ENCODE data around the gene KSR1.
A peak's percentile ranks its signal among the peaks of the same experiment; 100 is the strongest.

The KSR1 gene

DNA sequence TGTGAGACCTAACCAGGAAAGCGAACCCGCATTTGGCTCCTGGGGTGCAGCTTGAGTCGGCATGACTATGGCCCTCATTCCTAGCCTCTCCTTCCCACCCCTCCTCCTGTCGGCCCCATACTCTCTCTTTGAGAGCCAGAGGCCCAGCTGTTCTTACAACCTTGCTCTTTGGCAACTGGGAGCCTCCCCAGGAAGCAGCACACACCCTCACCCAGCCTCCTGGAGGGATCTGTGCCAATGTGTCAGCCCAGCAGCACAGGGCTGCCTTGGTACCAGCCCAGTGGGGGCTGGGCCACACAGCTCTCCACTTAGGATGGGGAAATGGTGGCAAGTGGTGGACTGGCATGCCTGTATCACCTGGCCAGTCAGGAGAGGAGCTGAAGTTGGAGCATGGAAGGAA, 104.4 kb downstream of the KSR1 start:
- POLR2A ChIA-PET = no interaction called here
- DNase-seq = no peak
- H3K27me3 ChIP-seq (replicated peaks in 2 of 5; ENCODE audit: control insufficient read depth in 4 of 5, insufficient read depth in 5 of 5, low read length in 4 of 5) = no peaks in the 10 kb centered on the region
- CTCF ChIA-PET = interaction anchor here (0.9 to 11.9 kb wide), 5 partner anchors 8 to 105 kb away, joined by 3 to 126 read pairs (median 4); partner anchors contain the start of gene KSR1
- H3K4me1 ChIP-seq (ENCODE audit: control extremely low read depth in 1 of 4, control insufficient read depth in 4 of 4, insufficient read depth in 4 of 4, low read length in 3 of 4) = peaks cover 0 to 42% (median 27%) of the 10 kb centered on the region in 4 experiments
- H3K27ac ChIP-seq (ENCODE audit: insufficient read depth in 1 of 2, low read depth in 1 of 2, low read length in 2 of 2, poor library complexity in 1 of 2, severe bottlenecking in 2 of 2) = no peak overlapping the region
- H3K9me3 ChIP-seq (ENCODE audit: control extremely low read depth in 1 of 5, control insufficient read depth in 4 of 5, insufficient read depth in 2 of 5, low read depth in 1 of 5, low read length in 4 of 5) = peaks cover 0 to 3% (median 0%) of the 10 kb centered on the region in 5 experiments
- WGBS (ENCODE audit: insufficient coverage) = no CpG with 5 or more reads among the region's 4 CpGs
- H3K4me3 ChIP-seq (ENCODE audit: control insufficient read depth in 1 of 7, extremely low read depth in 1 of 7, insufficient read depth in 4 of 7, low read depth in 2 of 7, low read length in 6 of 7) = no peak overlapping the region
- peaks cover 0 to 7% (median 1%) of the 10 kb centered on the region in 4 experiments for H3K36me3 ChIP-seq (ENCODE audit: control insufficient read depth in 4 of 4, insufficient read depth in 4 of 4, low read length in 3 of 4)

DNA sequence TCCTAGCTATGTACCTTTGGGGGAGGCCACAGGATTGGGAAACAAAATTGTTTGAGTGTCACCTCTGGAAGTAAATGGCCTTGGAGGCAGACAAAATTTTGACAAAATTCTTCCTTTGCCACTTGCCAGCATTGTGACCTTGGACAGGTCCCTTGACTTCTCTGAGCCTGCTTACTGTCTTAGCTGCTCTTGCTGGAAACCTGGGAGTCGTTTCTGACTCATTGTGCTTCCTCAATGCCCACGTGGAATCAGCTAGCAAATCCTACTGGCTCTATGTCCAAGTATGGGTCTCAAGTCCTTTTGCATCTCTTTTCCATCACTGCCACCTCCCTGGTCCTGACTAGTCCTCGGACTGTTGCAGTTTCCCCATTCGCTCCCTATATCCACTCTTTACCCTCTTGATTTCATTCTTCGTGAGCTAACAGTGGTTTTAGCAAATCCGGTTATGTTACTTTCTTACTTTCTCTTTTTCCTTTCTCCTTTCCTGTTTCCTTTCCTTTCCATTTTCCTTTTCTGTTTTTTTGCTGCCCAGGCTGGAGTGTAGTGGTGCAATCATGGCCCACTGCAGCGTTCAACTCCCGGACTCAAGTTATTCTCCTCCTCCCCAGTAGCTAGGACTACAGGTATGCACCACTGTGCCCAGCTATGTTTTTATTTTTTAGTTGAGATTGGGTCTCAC, 106.7 kb downstream of the KSR1 start:
- ChIA-PET POLR2A (interaction anchor here (1.1 kb wide), 1 partner anchor 32 kb away, joined by 4 read pairs; no protein-coding TSS in a partner anchor), CTCF (interaction anchor here (0.8 to 11.9 kb wide), 6 partner anchors 12 to 111 kb away, joined by 3 to 126 read pairs (median 3); no protein-coding TSS in a partner anchor)
- DNase-seq = no peak
- H3K9me3 ChIP-seq (ENCODE audit: control extremely low read depth in 1 of 5, control insufficient read depth in 4 of 5, insufficient read depth in 2 of 5, low read depth in 1 of 5, low read length in 4 of 5) = peaks cover 0 to 3% (median 0%) of the 10 kb centered on the region in 5 experiments
- peaks cover 0 to 55% (median 36%) of the 10 kb centered on the region in 4 experiments for H3K4me1 ChIP-seq (ENCODE audit: control extremely low read depth in 1 of 4, control insufficient read depth in 4 of 4, insufficient read depth in 4 of 4, low read length in 3 of 4)
- H3K27me3 ChIP-seq (replicated peaks in 2 of 5; ENCODE audit: control insufficient read depth in 4 of 5, insufficient read depth in 5 of 5, low read length in 4 of 5) = no peaks in the 10 kb centered on the region
- H3K4me3 ChIP-seq (ENCODE audit: control insufficient read depth in 1 of 7, extremely low read depth in 1 of 7, insufficient read depth in 4 of 7, low read depth in 2 of 7, low read length in 6 of 7) = no peak overlapping the region
- peaks cover 0 to 3% (median 0%) of the 10 kb centered on the region in 4 experiments for H3K36me3 ChIP-seq (ENCODE audit: control insufficient read depth in 4 of 4, insufficient read depth in 4 of 4, low read length in 3 of 4)
- no peak overlapping the region for H3K27ac ChIP-seq (ENCODE audit: insufficient read depth in 1 of 2, low read depth in 1 of 2, low read length in 2 of 2, poor library complexity in 1 of 2, severe bottlenecking in 2 of 2)
- 97% methylated on average over 6 of the region's 8 CpGs for WGBS (ENCODE audit: insufficient coverage)

DNA sequence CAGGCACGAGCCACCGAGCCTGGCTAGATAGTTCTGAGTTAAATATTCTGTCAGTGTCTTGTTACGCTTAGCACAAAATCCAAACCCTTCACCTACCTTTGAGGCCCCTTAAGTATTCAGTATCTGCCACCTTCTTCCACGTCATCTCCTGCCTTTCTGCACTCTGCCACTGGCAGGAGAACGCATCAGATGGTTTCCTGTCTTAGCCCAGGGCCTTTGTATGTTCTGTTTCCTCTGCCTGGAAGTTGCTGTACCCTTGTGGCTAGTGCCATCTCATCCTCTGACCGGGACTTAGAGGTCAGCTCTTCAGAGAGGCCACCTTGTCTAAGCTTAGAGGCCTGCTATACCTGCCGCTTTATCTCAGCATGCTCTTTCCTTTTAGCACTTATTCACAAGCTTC, 107.3 kb downstream of the KSR1 start:
- Histone ChIP-seq H3K9me3 (ENCODE audit: control extremely low read depth in 1 of 5, control insufficient read depth in 4 of 5, insufficient read depth in 2 of 5, low read depth in 1 of 5, low read length in 4 of 5) (peaks cover 0 to 3% (median 0%) of the 10 kb centered on the region in 5 experiments), H3K4me3 (ENCODE audit: control insufficient read depth in 1 of 7, extremely low read depth in 1 of 7, insufficient read depth in 4 of 7, low read depth in 2 of 7, low read length in 6 of 7) (no peak overlapping the region), H3K27ac (ENCODE audit: insufficient read depth in 1 of 2, low read depth in 1 of 2, low read length in 2 of 2, poor library complexity in 1 of 2, severe bottlenecking in 2 of 2) (no peak overlapping the region), H3K27me3 (replicated peaks in 2 of 5; ENCODE audit: control insufficient read depth in 4 of 5, insufficient read depth in 5 of 5, low read length in 4 of 5) (no peaks in the 10 kb centered on the region), H3K4me1 (ENCODE audit: control extremely low read depth in 1 of 4, control insufficient read depth in 4 of 4, insufficient read depth in 4 of 4, low read length in 3 of 4) (peaks cover 0 to 58% (median 36%) of the 10 kb centered on the region in 4 experiments), H3K36me3 (ENCODE audit: control insufficient read depth in 4 of 4, insufficient read depth in 4 of 4, low read length in 3 of 4) (peaks cover 0 to 3% (median 0%) of the 10 kb centered on the region in 4 experiments)
- 30% methylated on average over 4 of the region's 7 CpGs for WGBS (ENCODE audit: insufficient coverage)
- CTCF ChIA-PET = interaction anchor here (0.8 to 11.9 kb wide), 8 partner anchors 11 to 111 kb away, joined by 3 to 126 read pairs (median 3); no protein-coding TSS in a partner anchor
- peak in 2 of 3 donors; percentile 44 to 56 for DNase-seq
- POLR2A ChIA-PET = interaction anchor here (1.1 kb wide), 1 partner anchor 32 kb away, joined by 4 read pairs; no protein-coding TSS in a partner anchor

DNA sequence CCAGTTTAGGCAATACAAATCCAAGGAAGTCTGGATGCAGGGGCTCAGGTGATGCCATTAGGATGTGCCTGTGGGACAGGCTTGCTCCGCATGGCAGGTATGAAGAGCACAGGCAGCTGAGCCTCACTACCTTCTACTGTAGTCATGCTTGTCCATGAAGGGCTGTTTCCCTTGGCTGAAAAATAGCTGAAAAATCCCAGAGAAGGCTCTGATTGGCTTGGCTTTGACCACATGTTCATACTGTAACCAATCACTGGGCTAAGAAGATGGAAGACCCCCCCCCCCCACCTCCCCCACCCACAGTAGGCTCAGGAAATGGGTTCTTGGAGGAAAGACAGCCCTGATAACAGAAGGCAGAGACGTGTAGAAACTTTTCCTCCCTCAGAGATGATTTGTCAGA, 108.2 kb downstream of the KSR1 start:
- no peaks in the 10 kb centered on the region for H3K27me3 ChIP-seq (replicated peaks in 2 of 5; ENCODE audit: control insufficient read depth in 4 of 5, insufficient read depth in 5 of 5, low read length in 4 of 5)
- H3K4me1 ChIP-seq (ENCODE audit: control extremely low read depth in 1 of 4, control insufficient read depth in 4 of 4, insufficient read depth in 4 of 4, low read length in 3 of 4) = peaks cover 0 to 60% (median 32%) of the 10 kb centered on the region in 4 experiments
- ChIA-PET POLR2A (interaction anchor here (0.6 kb wide), 1 partner anchor 40 kb away, joined by 3 read pairs; no protein-coding TSS in a partner anchor), CTCF (interaction anchor here (0.8 to 11.9 kb wide), 5 partner anchors 20 to 37 kb away, joined by 3 to 126 read pairs (median 4); no protein-coding TSS in a partner anchor)
- peak in 2 of 3 donors; percentile 57 to 58 for DNase-seq
- 50% methylated on average over 2 of the region's 2 CpGs for WGBS (ENCODE audit: insufficient coverage)
- H3K27ac ChIP-seq (ENCODE audit: insufficient read depth in 1 of 2, low read depth in 1 of 2, low read length in 2 of 2, poor library complexity in 1 of 2, severe bottlenecking in 2 of 2) = no peak overlapping the region
- H3K4me3 ChIP-seq (ENCODE audit: control insufficient read depth in 1 of 7, extremely low read depth in 1 of 7, insufficient read depth in 4 of 7, low read depth in 2 of 7, low read length in 6 of 7) = no peak overlapping the region
- no peaks in the 10 kb centered on the region for H3K36me3 ChIP-seq (ENCODE audit: control insufficient read depth in 4 of 4, insufficient read depth in 4 of 4, low read length in 3 of 4)
- H3K9me3 ChIP-seq (ENCODE audit: control extremely low read depth in 1 of 5, control insufficient read depth in 4 of 5, insufficient read depth in 2 of 5, low read depth in 1 of 5, low read length in 4 of 5) = peaks cover 0 to 3% (median 0%) of the 10 kb centered on the region in 5 experiments

DNA sequence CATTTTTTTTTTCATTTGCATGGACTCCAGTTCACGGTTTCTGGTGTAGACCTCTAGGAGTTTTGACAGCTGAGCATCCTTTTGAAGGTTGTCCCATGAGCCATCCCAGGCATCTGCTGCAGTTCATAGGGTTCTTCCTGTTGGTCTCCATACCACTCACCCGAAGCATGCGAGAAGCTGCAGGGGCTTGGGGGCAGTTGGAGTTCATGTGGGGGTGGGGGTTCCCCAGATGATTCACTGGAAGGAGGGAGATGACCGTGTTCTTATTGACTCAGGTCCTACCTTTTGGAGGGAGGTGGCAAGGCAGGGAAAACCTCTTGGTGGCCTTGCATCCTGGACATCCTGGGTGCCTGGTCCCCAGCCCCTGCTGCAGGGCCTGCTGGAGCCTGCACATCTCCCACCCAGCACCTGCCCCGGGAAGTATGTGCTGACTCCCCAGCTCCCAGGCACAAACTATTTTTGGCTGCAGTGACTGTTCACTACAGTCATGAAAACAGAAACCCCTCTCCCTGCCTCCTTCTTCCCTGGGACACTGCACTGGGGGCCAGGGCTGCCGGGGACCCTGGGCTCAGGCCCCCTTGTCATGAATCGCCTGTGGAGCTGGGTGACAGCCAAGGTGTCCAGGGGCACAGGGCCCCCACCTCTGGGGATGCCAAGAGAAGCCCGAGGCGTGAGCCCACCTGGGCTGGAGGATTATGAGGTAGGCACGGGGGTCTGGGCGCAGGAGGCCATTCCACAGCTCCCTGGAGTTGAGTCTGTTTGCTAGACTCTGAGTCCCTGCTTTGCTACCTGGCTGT, 109.8 kb downstream of the KSR1 start:
- Histone ChIP-seq H3K9me3 (ENCODE audit: control extremely low read depth in 1 of 5, control insufficient read depth in 4 of 5, insufficient read depth in 2 of 5, low read depth in 1 of 5, low read length in 4 of 5) (peaks cover 0 to 3% (median 0%) of the 10 kb centered on the region in 5 experiments), H3K4me1 (ENCODE audit: control extremely low read depth in 1 of 4, control insufficient read depth in 4 of 4, insufficient read depth in 4 of 4, low read length in 3 of 4) (peaks cover 0 to 59% (median 22%) of the 10 kb centered on the region in 4 experiments), H3K27ac (ENCODE audit: insufficient read depth in 1 of 2, low read depth in 1 of 2, low read length in 2 of 2, poor library complexity in 1 of 2, severe bottlenecking in 2 of 2) (no peak overlapping the region), H3K4me3 (ENCODE audit: control insufficient read depth in 1 of 7, extremely low read depth in 1 of 7, insufficient read depth in 4 of 7, low read depth in 2 of 7, low read length in 6 of 7) (no peak overlapping the region), H3K27me3 (replicated peaks in 2 of 5; ENCODE audit: control insufficient read depth in 4 of 5, insufficient read depth in 5 of 5, low read length in 4 of 5) (no peaks in the 10 kb centered on the region), H3K36me3 (ENCODE audit: control insufficient read depth in 4 of 4, insufficient read depth in 4 of 4, low read length in 3 of 4) (no peaks in the 10 kb centered on the region)
- peak in 2 of 3 donors; percentile 34 to 44 for DNase-seq
- 88% methylated on average over 8 of the region's 11 CpGs for WGBS (ENCODE audit: insufficient coverage)
- ChIA-PET POLR2A (no interaction called here), CTCF (interaction anchor here (0.6 to 11.9 kb wide), 7 partner anchors 7 to 211 kb away, joined by 3 to 126 read pairs (median 3); no protein-coding TSS in a partner anchor)

DNA sequence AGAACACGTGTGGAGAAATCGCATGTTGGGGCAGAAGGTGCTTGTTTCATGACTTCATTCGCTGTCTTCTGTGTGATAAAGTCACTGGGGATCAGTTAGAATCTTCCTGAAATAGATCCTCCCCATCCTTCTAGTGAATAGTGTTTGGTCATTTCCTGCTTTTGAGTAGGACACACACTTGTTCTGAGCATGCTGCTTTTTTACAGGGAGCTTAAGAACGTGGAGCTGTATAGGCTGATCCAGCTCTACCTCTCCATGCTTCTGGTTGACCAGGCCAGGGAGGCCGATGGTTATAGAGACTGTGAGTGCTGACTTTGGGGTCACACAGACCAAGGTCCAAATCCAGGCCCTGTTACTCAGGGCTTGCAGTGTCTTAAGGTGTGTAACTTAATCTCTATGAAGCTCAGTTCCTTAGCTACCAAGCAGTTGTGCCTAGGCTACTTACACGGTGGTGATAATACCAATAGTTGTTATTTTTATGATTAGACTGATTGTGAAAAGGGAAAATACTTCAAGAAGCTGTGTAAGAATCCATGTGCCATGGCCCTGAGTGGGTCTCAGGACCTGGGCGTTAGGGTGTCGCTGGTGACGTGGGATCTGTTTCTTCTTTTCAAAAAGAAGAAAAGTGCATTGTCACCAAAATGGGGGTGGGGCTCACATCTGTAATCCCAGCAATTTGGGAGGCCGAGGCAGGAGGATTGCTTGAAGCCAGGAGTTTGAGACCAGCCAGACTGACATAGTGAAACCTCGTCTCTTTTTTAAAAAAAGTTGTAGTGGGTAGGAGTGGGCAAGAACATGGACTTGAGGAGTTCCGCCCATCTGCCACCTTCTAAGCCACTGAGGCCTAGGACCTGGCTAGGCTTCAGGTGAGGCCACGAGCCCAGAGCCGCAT, 110.7 kb downstream of the KSR1 start:
- ChIA-PET CTCF (interaction anchor here (0.6 to 11.9 kb wide), 6 partner anchors 9 to 178 kb away, joined by 3 to 126 read pairs (median 4); no protein-coding TSS in a partner anchor), POLR2A (no interaction called here)
- WGBS (ENCODE audit: insufficient coverage) = 90% methylated on average over 14 of the region's 14 CpGs

More for the DNA sequence above, 110.7 kb downstream of the KSR1 start:
- Histone ChIP-seq H3K4me1 (ENCODE audit: control extremely low read depth in 1 of 4, control insufficient read depth in 4 of 4, insufficient read depth in 4 of 4, low read length in 3 of 4) (peaks cover 0 to 59% (median 22%) of the 10 kb centered on the region in 4 experiments), H3K36me3 (ENCODE audit: control insufficient read depth in 4 of 4, insufficient read depth in 4 of 4, low read length in 3 of 4) (no peaks in the 10 kb centered on the region), H3K27ac (ENCODE audit: insufficient read depth in 1 of 2, low read depth in 1 of 2, low read length in 2 of 2, poor library complexity in 1 of 2, severe bottlenecking in 2 of 2) (peak overlapping the region in 1 of 2 experiments; percentile 37), H3K27me3 (replicated peaks in 2 of 5; ENCODE audit: control insufficient read depth in 4 of 5, insufficient read depth in 5 of 5, low read length in 4 of 5) (no peaks in the 10 kb centered on the region), H3K4me3 (ENCODE audit: control insufficient read depth in 1 of 7, extremely low read depth in 1 of 7, insufficient read depth in 4 of 7, low read depth in 2 of 7, low read length in 6 of 7) (no peak overlapping the region), H3K9me3 (ENCODE audit: control extremely low read depth in 1 of 5, control insufficient read depth in 4 of 5, insufficient read depth in 2 of 5, low read depth in 1 of 5, low read length in 4 of 5) (peaks cover 0 to 3% (median 0%) of the 10 kb centered on the region in 5 experiments)
- DNase-seq = no peak

Data from common myeloid progenitor, CD34-positive (primary cell).